Epithelial cell of prostate (primary cell): ENCODE data around the gene UTP25.

Experiments
- DNase-seq: peaks from one replicate; pipeline ENCODE4 v3.0.0-alpha.2; 2011; ENCODE audit warnings: low read depth, low spot score
- H3K27ac ChIP-seq: fragments of 450-650 bp; 2 replicates; pipeline ENCODE4 v1.5.1; 2017; ENCODE audit warnings: mild to moderate bottlenecking

The UTP25 gene

DNA sequence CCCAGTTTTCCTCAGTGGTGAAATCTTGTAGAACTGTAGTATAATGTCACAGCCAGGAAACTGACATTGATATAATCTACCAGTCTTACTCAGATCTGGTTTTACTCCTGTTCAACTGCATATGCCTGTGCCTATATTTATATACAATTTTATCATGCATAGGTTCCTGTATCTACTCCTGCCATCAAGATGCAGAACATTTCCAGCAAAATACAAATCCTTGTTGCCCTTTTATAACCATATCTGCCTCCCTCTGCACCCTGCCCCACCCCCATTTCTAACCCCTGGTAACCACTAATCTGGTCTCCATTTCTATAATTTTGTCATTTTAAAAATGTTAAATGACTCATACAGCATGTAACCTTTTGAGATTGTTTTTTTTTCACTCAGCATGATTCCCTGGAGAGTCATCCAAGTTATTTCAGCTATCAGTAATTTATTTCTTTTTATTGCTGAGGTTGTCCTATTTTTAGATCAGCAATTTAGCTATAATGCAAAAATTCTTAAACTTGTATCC lies 8.1 kb downstream of the UTP25 start:
- DNase-seq: no peak
- peak overlapping the region; percentile 33 for H3K27ac ChIP-seq

DNA sequence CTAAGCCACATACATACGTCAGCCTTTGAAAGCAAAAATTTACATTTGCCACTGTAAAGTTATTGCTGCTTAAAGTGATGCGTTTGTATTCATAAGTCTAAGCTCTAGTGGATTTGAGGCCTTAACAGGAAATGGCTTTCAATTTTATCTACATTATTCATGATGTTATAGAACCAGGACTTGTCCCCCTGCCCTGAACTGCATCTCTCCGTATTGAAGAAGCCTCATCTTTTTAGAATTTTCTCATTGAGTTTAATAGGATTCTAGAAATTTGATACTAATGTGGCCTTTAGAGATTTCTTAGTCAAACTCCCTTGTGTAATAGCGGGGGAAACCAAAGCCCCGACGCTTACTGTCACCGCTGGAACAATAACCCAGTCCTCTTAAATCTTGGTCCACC lies 9.9 kb downstream of the UTP25 start:
- DNase-seq: no peak
- no peak overlapping the region for H3K27ac ChIP-seq

DNA sequence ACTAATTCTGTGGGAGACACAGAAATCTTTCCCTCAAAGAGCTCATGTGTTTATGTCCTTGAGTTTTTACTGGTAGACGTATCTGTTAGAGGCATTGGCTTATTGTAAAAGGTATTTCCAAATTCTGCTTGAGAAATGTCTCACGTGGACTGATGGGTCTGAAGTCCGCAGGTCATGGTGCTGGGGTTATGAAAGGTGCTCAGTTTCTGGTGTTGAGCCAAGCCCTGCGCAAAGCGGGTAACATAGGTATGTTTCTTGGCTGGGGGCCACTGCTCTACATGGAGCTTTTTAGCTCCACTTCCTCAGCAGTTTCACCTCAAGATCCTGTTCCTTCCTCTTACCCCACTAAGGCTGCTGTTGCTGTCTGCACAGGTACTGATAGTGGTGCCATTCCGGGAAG lies 10.8 kb downstream of the UTP25 start:
- no peak for DNase-seq
- H3K27ac ChIP-seq: peak overlapping the region; percentile 90

DNA sequence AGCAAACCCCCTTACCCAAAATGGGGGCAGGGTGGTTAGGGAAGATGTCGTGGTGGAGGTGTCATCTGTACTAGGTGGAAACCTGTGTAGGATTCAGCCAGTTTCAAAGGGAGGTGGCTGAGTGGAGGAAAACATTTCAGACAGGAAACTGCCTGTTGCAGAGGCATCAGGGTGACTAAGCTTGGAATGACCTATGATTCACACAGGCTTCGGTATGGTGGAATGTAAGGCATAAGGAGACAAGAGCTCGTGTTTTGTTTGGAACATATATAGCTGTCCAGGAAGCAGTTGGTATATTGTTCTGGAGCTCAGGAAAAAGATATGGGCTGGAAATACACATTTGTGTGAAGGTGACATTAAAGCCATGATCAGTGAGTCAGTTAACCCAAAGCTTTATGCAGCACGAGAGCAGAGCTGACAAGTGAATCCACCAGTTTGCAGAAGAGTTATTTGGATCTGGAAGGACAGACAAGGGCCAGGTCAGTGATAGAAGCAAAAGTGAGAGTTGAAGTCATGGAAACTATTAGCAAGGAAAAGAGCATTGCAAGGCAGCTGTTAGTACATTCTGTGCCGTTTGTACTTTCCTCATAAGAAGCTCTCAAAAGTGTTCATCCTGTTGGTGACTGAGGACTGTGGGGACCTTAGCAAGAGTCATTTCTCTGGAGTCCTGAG lies 12.2 kb downstream of the UTP25 start:
- DNase-seq: peak; percentile 86
- H3K27ac ChIP-seq: peak overlapping the region; percentile 90

DNA sequence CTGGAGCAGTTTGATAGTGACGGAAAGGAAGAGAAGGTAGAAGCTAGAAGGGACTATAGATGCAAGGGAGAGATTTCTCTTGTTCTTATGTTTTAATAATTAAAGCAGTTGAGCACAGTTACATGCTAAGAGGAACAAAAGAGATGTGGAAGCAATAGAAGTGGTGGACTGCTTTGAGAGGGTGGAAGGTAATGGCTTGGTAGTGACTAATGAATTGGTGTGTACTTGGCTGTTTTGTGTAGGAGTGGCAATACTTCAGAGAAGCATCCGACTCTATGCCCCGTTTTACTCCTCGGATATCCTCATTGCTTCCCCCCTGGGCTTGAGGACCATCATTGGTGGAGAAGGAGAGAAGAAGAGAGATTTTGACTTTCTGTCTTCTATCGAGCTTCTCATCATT lies 12.8 kb downstream of the UTP25 start:
- peak overlapping the region; percentile 90 for H3K27ac ChIP-seq
- DNase-seq: no peak

DNA sequence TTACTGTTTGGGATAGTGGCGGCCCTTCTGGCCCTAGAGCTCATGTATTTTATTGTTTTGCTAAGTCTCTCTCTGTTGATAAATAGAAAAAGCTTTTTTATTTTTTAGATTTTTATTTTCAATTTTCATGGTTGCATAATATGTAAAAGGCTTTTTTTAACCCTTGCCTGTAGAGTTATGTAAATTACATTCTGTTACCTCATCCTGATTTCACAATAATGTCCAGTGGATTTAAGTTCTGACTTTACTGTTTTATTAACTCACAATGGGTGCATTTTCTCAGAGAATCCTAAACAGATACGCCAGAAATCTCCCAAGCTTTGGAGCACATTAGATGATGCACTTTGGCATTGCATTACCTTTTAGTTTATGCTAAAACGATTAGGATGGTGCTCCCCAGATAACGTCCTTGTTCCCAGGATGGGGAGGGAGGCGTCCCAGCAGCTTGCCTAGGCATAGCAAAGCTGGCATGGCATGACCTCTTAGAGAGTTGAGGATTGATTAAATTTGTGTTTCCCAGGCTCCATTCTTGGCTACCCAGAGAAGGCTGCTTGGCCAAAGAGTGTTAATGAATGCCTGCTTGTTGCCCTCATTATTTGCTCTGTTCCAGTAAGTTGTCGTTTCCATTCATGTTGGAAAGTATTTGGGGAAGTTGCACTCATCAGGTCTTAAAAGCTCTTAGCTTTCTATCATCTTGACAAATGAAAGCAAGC lies 17.1 kb downstream of the UTP25 start:
- no peak overlapping the region for H3K27ac ChIP-seq

DNA sequence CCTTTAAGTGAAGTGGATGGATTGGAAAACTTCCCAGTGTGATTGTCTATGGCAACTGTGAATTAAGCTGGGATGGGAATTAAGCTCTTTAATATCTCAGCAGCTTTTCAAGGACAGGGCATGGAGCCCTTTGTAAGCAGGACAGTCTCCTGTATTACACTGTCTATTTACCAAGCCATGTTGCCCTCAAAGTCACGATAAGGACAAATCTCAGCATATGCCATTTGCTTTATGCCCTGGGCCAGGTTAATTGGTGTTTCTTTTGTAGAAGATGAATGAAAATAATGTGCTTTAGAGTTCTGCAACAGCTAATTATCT lies 17.6 kb downstream of the UTP25 start:
- no peak overlapping the region for H3K27ac ChIP-seq
- DNase-seq: no peak

More for the DNA sequence above, 17.1 kb downstream of the UTP25 start:
- no peak for DNase-seq

DNA sequence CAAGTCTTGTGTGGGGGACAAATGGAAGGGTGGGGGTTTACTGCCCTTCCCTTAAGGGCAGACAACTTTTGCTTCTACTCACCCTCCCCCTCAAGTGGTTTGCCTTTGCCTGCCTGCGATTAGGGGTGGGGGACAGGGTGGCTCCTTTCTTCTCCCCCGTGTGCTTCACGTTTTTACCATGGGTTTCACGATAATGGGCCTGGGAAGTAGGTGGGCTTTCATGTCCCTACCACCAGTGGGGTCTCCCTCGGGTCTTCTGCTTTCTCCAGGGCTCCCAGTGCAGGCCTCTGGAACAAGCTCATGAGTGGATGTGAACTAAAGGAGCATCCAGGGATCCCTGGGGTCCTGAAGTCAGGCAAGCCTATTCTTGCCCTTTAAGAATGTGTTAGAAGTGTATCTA lies 21.6 kb downstream of the UTP25 start:
- no peak for DNase-seq
- no peak overlapping the region for H3K27ac ChIP-seq

DNA sequence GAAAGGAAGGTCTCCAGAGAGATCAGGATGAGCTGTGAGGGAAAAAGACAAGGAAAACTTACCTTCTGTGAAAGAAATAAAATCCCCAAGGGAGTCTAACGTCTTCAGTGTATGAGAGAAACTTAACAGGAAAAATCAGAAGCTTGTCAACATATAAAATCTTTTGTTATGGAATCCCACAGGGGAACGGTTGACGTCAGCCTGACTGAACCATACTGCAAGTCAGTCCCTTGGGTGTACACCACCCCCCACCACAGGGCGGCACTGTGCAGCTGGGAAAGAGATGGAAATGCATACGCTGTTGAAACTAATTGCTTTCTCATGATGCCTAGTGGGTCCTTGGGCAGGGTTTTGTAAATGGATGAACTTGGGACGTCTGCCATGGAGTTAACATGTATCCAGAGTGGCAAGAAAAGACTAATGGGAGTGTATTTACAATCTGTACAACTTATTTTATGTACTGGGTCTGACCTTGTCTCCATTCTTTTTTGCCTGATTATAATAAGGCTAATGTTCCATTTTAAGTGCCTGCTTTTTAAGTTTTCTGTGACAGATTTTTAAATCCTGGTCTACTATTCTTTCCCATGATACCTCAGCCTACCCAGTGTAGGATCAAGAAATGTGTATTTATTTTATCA lies 22.7 kb downstream of the UTP25 start:
- DNase-seq: no peak
- H3K27ac ChIP-seq: no peak overlapping the region

DNA sequence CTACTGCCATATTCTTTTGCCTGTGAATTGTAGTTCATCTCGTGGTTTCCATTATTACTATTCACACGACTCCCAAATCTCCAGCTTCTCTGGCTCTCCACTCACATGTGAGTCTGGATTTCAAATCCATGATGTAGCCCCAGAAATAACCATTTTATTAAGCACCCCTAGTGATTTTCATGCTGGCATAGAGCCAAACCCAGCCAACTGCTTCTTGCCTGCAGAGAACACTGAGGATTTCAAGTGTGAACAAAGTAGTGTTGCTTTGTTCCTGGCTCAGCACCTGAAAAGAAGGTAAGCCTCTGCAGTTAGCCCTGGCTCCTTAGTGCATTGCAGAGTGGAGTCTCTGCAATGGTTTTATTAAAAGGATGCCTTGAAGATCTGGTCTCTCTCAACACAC lies 25.9 kb downstream of the UTP25 start:
- no peak for DNase-seq
- H3K27ac ChIP-seq: no peak overlapping the region

DNA sequence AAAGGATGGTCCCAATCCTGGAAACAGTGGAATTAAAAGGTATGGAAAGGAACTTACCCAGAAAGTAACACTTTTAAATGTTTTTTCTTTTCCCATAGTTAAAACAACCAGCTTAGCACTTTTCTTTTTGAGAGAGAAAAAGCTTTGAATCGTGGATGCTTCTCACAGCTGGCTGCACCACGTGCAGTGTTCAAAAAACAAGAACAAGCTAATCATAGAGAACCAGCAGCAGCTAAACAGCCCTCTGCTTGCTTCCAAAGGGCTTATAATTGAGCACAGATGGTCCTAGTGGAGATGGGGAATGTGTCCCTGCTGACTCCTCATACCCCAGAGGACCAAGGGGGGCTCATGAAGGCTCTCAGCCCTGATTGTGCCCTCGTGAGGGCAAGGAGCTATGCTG lies 26.4 kb downstream of the UTP25 start:
- no peak overlapping the region for H3K27ac ChIP-seq
- DNase-seq: no peak

DNA sequence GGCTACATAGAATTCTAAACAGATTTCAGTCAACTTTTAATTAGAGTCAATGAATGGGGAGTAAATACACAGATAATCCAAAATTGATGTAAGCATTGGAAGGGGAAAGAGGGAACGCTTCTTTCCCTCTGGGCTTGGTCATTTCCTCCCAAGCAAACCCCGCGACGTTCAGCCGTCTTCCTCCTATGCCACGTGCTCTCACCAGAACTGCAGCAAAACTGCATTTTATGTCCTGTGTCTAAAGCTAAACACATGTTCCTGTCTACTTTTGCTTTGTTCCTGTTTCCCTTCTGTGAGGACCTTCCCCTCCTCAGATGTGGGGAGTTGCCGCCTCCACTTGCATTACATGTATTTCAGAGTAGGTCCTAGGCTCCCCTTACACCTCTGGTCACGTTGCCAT lies 27.2 kb downstream of the UTP25 start:
- no peak for DNase-seq
- H3K27ac ChIP-seq: no peak overlapping the region

DNA sequence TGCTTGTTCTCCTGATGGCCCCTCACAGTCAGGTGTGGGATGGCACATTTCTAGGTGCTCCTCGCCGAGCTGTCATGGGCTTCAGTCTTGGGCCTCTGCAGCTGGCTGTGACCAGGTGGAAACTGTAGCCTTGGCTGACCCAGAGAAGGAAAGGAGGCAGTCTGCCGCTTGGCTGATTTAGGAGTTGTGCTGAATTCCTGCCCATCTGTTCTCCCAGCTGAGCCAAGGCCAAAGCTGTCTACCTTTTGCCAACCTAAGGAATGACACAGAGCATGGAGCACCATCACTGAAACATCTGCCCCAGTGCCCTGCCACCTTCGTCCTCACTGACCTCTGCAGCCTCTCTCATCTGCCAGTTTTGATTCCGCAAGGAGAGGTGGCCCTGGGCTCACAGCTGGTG lies 27.9 kb downstream of the UTP25 start:
- no peak for DNase-seq
- H3K27ac ChIP-seq: no peak overlapping the region

DNA sequence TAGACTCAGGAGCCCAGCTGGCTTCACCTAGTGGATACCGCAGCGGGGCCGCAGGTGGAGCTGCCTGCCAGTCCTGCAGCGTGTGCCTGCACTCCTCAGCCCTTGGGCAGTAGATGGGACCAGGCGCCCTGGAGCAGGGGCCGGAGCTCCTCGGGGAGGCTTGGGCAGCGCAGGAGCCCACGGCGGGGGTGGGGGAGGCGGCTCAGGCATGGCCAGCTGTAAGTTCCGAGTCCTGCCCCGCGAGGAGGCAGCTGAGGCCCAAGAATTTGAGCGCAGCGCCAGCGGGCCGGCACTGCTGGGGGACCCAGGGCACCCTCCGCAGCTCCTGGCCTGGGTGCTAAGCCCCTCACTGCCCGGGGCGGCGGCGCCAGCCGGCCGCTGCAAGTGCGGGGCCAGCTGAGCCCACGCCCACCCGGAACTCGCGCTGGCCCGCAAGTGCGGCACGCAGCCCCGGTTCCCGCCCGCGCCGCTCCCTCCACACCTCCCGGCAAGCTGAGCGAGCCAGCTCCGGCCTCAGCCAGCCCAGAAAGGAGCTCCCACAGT lies 30.9 kb downstream of the UTP25 start:
- no peak for DNase-seq
- no peak overlapping the region for H3K27ac ChIP-seq

DNA sequence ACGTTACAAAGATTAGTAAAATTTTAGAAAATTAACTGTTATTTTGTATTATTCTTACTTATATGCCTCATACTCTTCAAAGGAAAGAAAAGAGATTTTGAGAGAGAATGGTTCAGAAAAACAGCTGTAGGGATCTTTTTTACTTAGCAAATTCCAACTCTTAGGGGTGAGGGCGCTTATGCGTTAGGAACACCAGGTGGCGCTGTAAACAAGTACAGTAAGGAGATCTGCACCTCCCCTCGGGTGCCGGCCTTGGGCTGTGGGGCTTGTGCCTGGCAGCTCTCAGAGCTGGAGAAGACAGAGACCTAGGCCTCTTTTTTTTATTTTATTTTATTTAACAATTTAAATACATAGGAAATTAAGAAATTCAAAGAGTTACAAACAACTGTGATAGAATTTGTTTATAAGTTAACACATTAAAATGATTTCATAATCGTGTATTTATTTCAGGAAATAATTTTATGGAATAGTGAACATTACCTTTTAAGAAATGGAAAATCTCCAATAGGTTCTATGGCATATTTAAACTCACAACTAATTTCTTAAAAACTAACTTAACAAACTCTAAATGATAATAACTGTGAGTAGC lies 32.6 kb downstream of the UTP25 start:
- DNase-seq: no peak
- no peak overlapping the region for H3K27ac ChIP-seq

DNA sequence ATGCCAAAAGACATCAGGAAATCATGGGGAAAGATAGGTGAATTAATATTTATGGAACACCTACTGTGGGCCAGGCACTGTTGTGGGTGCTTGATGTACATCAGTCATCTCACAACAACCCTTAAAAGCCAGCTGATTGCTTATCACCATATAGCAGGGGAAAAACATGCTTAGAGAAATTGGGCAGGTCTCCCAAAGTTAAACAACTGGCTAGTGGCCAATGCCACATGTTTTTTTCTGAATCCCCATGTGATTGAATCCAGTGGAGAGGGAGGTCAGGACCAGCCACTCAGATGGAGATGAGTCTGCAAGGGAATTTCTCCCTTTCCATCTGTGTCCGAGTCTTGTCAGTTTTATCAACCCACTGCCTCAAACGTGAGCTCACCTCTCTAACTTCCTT lies 33.5 kb downstream of the UTP25 start:
- no peak for DNase-seq
- no peak overlapping the region for H3K27ac ChIP-seq

DNA sequence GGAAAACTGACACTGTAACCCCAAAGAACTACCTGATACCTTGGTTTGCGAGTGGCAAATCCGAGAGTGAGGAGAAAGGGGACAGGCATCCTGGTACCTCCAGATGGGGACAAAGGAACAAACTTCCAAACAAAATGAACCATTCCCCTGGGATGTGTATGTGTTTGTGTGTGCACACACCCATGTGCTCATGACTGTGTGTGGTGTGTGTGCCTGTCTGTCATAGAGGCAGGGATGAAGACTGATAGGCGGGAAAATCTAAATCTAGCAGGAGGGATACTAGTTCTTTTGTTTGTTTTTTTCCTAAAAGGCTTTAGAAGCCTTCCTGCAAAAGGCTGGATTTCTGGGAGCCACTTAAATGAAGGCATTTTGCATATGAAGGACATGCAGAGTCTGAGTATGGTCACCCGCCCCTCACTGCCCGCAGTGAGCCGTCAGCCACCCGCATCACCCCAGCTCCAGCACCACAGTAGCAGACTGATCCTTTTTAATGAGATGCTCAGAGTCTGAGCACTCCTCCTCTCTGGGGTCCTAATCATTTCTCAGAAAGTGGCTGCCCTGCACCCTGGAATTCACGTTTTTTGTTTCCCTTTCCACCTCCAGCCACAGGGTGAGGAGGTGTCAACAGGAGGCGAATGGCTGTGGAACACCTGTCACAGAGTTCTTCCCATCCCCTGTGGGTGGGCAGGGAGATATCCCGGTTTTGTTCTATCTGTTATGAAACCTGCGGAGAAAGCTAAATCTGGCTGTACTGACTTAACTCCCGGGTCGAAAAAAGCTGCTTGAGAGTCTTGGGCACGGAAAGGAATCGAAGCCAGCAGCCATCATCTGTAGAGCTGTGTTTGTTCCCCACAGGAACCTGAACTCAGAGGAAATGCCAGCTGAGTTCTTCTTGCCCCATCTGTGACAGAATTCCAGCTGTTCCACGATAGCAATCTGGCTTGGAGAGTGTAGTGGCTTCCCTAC lies 34.9 kb downstream of the UTP25 start:
- DNase-seq: no peak
- no peak overlapping the region for H3K27ac ChIP-seq

DNA sequence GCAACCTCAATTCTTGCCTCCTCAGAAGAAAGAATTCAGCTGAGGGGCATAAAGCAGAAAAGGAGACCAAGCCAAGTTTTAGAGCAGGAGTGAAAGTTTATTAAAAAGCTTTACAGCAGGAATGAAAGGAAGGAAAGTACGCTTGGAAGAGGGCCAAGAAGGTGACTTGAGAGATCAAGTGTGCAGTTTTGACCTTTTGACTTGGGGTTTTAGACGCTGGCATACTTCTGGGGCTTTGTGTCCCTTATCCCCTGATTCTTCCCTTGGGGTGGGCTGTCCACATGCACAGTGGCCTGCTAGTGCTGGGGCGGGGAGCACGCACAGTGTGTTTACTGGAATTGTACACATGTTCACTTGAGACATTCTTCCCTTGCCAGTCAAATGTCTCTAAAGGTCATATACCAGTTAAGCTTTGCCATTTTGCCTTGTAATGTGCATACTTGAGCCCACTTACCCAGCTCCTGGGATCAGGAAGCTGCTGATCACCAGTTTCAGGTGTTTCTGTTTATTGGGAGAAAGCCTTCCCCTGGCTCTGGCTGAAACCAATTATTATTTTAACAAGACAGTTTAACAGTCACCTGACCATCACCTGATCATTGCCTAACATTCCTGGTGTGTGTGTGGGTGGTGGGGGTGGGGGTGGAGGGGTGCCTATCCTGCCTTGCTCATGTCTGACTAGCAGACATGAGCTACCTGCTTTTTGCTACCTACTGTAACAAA lies 36.2 kb downstream of the UTP25 start:
- H3K27ac ChIP-seq: peak overlapping the region; percentile 69
- no peak for DNase-seq

DNA sequence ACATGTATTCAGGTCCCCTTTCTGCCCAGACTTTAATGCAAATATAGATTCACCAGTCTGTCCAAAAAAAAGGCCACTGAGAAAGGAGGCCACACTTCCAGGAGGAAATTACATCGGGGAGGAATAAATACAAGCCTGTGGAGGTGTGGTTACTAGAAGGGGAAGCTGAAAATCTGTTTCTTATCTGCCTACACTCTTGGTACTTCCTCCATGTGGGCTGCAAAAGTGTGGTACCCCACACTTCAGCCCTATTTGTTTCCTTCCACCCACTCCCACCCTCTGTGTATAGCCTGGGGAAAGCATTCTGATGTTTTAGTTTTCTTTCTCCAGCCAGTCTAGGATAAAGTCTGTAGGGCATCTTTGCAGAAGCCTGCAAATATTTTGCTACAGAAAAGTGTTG lies 38.4 kb downstream of the UTP25 start:
- DNase-seq: no peak
- no peak overlapping the region for H3K27ac ChIP-seq
